CD4-positive, alpha-beta T cell (primary cell): ENCODE data around the gene SFR1. TPM values are rescaled to one million over a fixed set of nuclear protein-coding genes. Genes with fewer than 3 reads are reported as not detected.

Experiments
- ATAC-seq: fragments of 200-7000 bp; cut with Tn5 transposase; one replicate; pipeline ENCODE4 v1.10.0; 2022; ENCODE audit warnings: mild to moderate bottlenecking; ENCODE audit not compliant: poor library complexity
- CTCF ChIA-PET: fragments of 350-600 bp; sonication (Branson Sonifier 250); formaldehyde crosslinking; loops from one replicate; lab custom pipeline; 2021; ENCODE audit warnings: antibody characterized with exemption, inconsistent platforms; lab: Charles Lee
- POLR2A ChIA-PET: fragments of 350-600 bp; sonication (Branson Sonifier 250); formaldehyde crosslinking; loops from one replicate; lab custom pipeline; 2021; ENCODE audit warnings: antibody characterized with exemption, inconsistent platforms; lab: Charles Lee
- DNase-seq, 14 experiments: peaks; one replicate each; pipeline ENCODE4 v3.0.0-alpha.2; 2013 to 2020; ENCODE audit warnings: mixed read lengths in 2 of 14
- H3K27ac ChIP-seq, 2 donors: one replicate each; pipeline versions ENCODE4 v1.5.1 to v1.7.0; 2013; ENCODE audit warnings: low read length in 2 of 2, low read depth in 1 of 2, mild to moderate bottlenecking in 1 of 2
- H3K27me3 ChIP-seq, 2 experiments: 1 replicate in 1 of 2; 2 replicates in 1 of 2; pipeline versions ENCODE4 v1.6.1 to v1.7.0; 2013; ENCODE audit warnings: low read length in 2 of 2, control low read depth in 1 of 2, mild to moderate bottlenecking in 1 of 2, moderate library complexity in 1 of 2; ENCODE audit not compliant: insufficient read depth in 2 of 2, control insufficient read depth in 1 of 2
- H3K36me3 ChIP-seq: one replicate; pipeline ENCODE4 v1.6.1; 2013; ENCODE audit warnings: low read length, control low read depth; ENCODE audit not compliant: insufficient read depth
- H3K4me1 ChIP-seq: one replicate; pipeline ENCODE4 v1.6.1; 2013; ENCODE audit warnings: low read length, control low read depth; ENCODE audit not compliant: insufficient read depth
- H3K4me3 ChIP-seq: one replicate; pipeline ENCODE4 v1.5.1; 2013; ENCODE audit warnings: mild to moderate bottlenecking, low read length, moderate library complexity
- H3K9me3 ChIP-seq, 2 experiments: 1 replicate in 1 of 2; 2 replicates in 1 of 2; pipeline versions ENCODE4 v1.6.1 to v1.7.0; 2013; ENCODE audit warnings: low read length in 2 of 2, mild to moderate bottlenecking in 2 of 2, control low read depth in 1 of 2, moderate library complexity in 1 of 2; ENCODE audit not compliant: control insufficient read depth in 1 of 2, insufficient read depth in 1 of 2
- H3K27ac Mint-ChIP-seq: one replicate; pipeline ENCODE4 v1.8.0; 2020; ENCODE audit warnings: mixed read lengths
- H3K27me3 Mint-ChIP-seq: one replicate; pipeline ENCODE4 v1.8.0; 2021; ENCODE audit warnings: mixed read lengths
- H3K36me3 Mint-ChIP-seq: one replicate; pipeline ENCODE4 v1.8.0; 2021; ENCODE audit warnings: low read depth, mixed read lengths
- H3K4me1 Mint-ChIP-seq: one replicate; pipeline ENCODE4 v1.8.0; 2021; ENCODE audit warnings: low read depth, mixed read lengths
- H3K4me3 Mint-ChIP-seq: one replicate; pipeline ENCODE4 v1.8.0; 2020; ENCODE audit warnings: mild to moderate bottlenecking, mixed read lengths
- H3K9me3 Mint-ChIP-seq: one replicate; pipeline ENCODE4 v1.8.0; 2020; ENCODE audit warnings: mixed read lengths
- intact Hi-C, 2 experiments: fragments of 100-400 bp; cut with DNase I in 1 of 2; cut with micrococcal nuclease in 1 of 2; formaldehyde crosslinking; loops; one replicate each; pipeline versions ENCODE4 v1.15.1 to v1.9.0; 2023 to 2025; cut with DNase I, micrococcal nuclease
- total RNA-seq, 174 experiments: library from RNA in 2 of 174; stranded (reverse) in 2 of 174; gene quantifications; one replicate each; pipeline ENCODE4 v1.2.3 and lab custom pipeline; 2021 to 2026
- TF ChIP-seq, protein P1 (sequence below): fragments of 200-600 bp; IDR thresholded peaks from one replicate; pipeline ENCODE4 v1.8.0; 2022; ENCODE audit warnings: antibody characterized with exemption, mild to moderate bottlenecking

SFR1 gene
- total RNA-seq, 2 experiments from 2014 or later: 7.2 to 7.7 TPM

DNA sequence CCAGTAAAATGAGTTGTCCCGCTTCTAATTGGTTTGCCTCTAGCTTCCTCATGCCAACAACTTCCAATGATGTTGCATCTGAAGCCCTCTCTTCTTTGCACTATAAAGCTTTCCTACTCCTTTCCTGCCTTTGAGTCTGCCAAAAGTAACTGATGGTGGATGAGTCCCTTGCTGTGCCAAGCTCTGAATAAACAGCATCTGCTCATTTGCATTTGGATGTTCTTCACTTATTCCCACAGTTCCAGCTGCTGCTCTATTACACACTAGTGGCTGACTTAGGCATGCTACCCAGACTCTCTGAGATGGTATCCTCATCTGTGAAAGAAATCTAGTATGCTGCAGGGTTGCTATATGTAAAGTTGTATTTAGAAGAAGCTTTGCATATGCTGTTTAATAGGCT is 24.9 kb downstream of the SFR1 start:
- intact Hi-C loops: no loop called here
- Histone ChIP-seq H3K27ac (no peak overlapping the region), H3K4me3 (no peak overlapping the region), H3K9me3 (peaks cover 0 to 7% of the 10 kb centered on the region in 2 experiments), H3K27me3 (peaks cover 0 to 3% of the 10 kb centered on the region in 2 experiments), H3K4me1 (no peaks in the 10 kb centered on the region), H3K36me3 (no peaks in the 10 kb centered on the region)
- Mint-ChIP-seq H3K4me3 (no peak overlapping the region), H3K4me1 (no peaks in the 10 kb centered on the region), H3K27me3 (peaks cover 32% of the 10 kb centered on the region), H3K36me3 (no peaks in the 10 kb centered on the region), H3K9me3 (peaks cover 3% of the 10 kb centered on the region), H3K27ac (no peak overlapping the region)
- CTCF ChIA-PET: interaction anchor here (0.8 to 1.5 kb wide), 2 partner anchors 9 to 128 kb away, joined by 3 read pairs; no protein-coding TSS in a partner anchor
- POLR2A ChIA-PET: interaction anchor here (1.6 kb wide), 1 partner anchor 25 kb away, joined by 4 read pairs; the partner anchor contains the start of gene SFR1
- TF ChIP-seq, protein P1, sequence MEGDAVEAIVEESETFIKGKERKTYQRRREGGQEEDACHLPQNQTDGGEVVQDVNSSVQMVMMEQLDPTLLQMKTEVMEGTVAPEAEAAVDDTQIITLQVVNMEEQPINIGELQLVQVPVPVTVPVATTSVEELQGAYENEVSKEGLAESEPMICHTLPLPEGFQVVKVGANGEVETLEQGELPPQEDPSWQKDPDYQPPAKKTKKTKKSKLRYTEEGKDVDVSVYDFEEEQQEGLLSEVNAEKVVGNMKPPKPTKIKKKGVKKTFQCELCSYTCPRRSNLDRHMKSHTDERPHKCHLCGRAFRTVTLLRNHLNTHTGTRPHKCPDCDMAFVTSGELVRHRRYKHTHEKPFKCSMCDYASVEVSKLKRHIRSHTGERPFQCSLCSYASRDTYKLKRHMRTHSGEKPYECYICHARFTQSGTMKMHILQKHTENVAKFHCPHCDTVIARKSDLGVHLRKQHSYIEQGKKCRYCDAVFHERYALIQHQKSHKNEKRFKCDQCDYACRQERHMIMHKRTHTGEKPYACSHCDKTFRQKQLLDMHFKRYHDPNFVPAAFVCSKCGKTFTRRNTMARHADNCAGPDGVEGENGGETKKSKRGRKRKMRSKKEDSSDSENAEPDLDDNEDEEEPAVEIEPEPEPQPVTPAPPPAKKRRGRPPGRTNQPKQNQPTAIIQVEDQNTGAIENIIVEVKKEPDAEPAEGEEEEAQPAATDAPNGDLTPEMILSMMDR: no peak
- ATAC-seq (no peak), DNase-seq (no peak)

DNA sequence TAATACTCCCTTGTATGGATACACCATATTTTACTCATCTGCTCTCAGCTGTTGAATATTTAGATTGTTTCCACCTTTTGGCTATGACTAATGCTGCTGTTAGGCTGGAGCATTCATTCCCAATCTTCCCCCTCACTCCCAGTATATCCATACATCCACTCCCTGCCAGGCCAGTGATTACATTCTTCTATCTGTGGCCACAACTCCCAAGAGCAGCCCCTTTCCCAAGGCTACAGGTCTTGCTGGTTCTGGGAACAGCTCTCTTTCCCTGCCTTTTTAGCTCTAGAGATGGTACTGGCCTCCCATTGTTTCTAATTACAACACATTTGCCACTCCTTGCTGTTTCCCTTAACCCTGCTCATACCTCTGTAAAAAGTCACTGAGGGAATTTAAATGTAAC is 28.2 kb downstream of the SFR1 start:
- ChIA-PET POLR2A (no interaction called here), CTCF (no interaction called here)
- ATAC-seq (no peak), DNase-seq (no peak)
- H3K27ac ChIP-seq: no peak overlapping the region
- no peaks in the 10 kb centered on the region for H3K36me3 ChIP-seq
- Mint-ChIP-seq H3K27ac (no peak overlapping the region), H3K36me3 (no peaks in the 10 kb centered on the region), H3K9me3 (peaks cover 7% of the 10 kb centered on the region), H3K4me3 (no peak overlapping the region), H3K4me1 (no peaks in the 10 kb centered on the region), H3K27me3 (peaks cover 50% of the 10 kb centered on the region)
- H3K4me1 ChIP-seq: no peaks in the 10 kb centered on the region
- H3K27me3 ChIP-seq: peaks cover 7% of the 10 kb centered on the region in 2 experiments
- intact Hi-C loops: no loop called here
- peaks cover 0 to 12% of the 10 kb centered on the region in 2 experiments for H3K9me3 ChIP-seq
- no peak overlapping the region for H3K4me3 ChIP-seq
- TF ChIP-seq, protein P1: no peak

DNA sequence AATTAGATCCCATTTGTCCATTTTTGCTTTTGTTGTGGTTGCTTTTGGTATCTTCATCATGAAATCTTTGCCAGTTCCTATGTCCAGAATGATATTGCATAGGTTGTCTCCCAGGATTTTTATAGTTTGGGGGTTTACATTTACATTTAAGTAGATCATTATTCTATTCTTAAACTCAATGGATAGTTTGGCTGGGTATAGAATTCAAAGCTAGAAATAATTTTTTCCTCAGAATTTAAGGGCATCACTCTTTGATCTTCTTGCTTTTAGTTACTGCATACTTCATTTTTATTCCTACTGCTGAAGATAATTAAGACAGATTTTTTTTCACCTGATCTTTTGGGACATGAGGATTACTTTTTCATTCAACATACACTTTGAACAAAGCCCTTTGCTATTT is 29.8 kb downstream of the SFR1 start:
- POLR2A ChIA-PET: interaction anchor here (0.7 kb wide), 1 partner anchor 139 kb away, joined by 3 read pairs; no protein-coding TSS in a partner anchor
- Histone ChIP-seq H3K9me3 (peaks cover 0 to 12% of the 10 kb centered on the region in 2 experiments), H3K4me1 (no peaks in the 10 kb centered on the region), H3K27ac (no peak overlapping the region), H3K36me3 (no peaks in the 10 kb centered on the region), H3K27me3 (peaks cover 4 to 8% of the 10 kb centered on the region in 2 experiments), H3K4me3 (no peak overlapping the region)
- no peaks in the 10 kb centered on the region for H3K36me3 Mint-ChIP-seq
- CTCF ChIA-PET: no interaction called here
- peaks cover 7% of the 10 kb centered on the region for H3K9me3 Mint-ChIP-seq
- H3K27ac Mint-ChIP-seq: no peak overlapping the region
- DNase-seq (no peak), ATAC-seq (no peak)
- H3K27me3 Mint-ChIP-seq: peaks cover 61% of the 10 kb centered on the region
- intact Hi-C loops: no loop called here
- no peak overlapping the region for H3K4me3 Mint-ChIP-seq
- no peaks in the 10 kb centered on the region for H3K4me1 Mint-ChIP-seq
- TF ChIP-seq, protein P1: no peak
